ENCODE results near the gene WAC. TPM values are rescaled to one million over a fixed set of nuclear protein-coding genes. Genes with fewer than 3 reads are reported as not detected.
"Not testable (repeated sequence)": the region's sequence is repeated elsewhere in the genome, so short reads cannot be mapped to it uniquely, and the experiment has no call there.

The WAC gene
- total and polyA plus RNA-seq, 12 donors = 23.6 to 143 (median 104) TPM

- no peaks in the 10 kb centered on the region for H3K4me1 ChIP-seq (replicated peaks in 1 of 2)
- TF ChIP-seq CTCF (IDR thresholded peaks at IDR 0.05) = no peak
- no peak for TF ChIP-seq POLR2A (IDR thresholded peaks at IDR 0.05)
- no peaks in the 10 kb centered on the region for H3K9me3 ChIP-seq (replicated peaks in 1 of 3)
- H3K4me3 ChIP-seq = no peak overlapping the region
- no peak for DNase-seq
- no peaks in the 10 kb centered on the region for H3K27me3 ChIP-seq
- WGBS, 4 donors = 42 to 64% (median 64%) methylated on average over 2 of the region's 2 CpGs; no CpG with 5 or more reads in 1 of the 4 donors
- intact Hi-C loops (cut with DNase I) = no loop called here
- no peak overlapping the region for H3K27ac ChIP-seq
- no peaks in the 10 kb centered on the region for H3K36me3 ChIP-seq (replicated peaks in 1 of 2)
Measured at GRCh38 chr10:28640551-28640950, 107.6 kb downstream of the WAC start.

GRCh38 chr10:28644647-28645046, 111.7 kb downstream of the WAC start:
- 67 to 76% (median 74%) methylated on average over 5 of the region's 5 CpGs for WGBS, 4 donors
- no peak overlapping the region for H3K4me3 ChIP-seq
- no peaks in the 10 kb centered on the region for H3K9me3 ChIP-seq (replicated peaks in 1 of 3)
- H3K27me3 ChIP-seq = peaks cover 5% of the 10 kb centered on the region
- DNase-seq = no peak
- no peak overlapping the region for H3K27ac ChIP-seq
- no peaks in the 10 kb centered on the region for H3K4me1 ChIP-seq (replicated peaks in 1 of 2)
- TF ChIP-seq CTCF (IDR thresholded peaks at IDR 0.05) (no peak), POLR2A (IDR thresholded peaks at IDR 0.05) (no peak)
- intact Hi-C loops (cut with DNase I) = no loop called here
- H3K36me3 ChIP-seq (replicated peaks in 1 of 2) = no peaks in the 10 kb centered on the region

GRCh38 chr10:28652106-28652505, 119.2 kb downstream of the WAC start:
- no peak for DNase-seq
- WGBS, 4 donors = 50 to 96% (median 94%) methylated on average over 2 of the region's 2 CpGs

GRCh38 chr10:28652703-28653102, 119.8 kb downstream of the WAC start:
- Histone ChIP-seq H3K4me3 (no peak overlapping the region), H3K36me3 (replicated peaks in 1 of 2) (no peaks in the 10 kb centered on the region), H3K4me1 (replicated peaks in 1 of 2) (no peaks in the 10 kb centered on the region), H3K27me3 (peaks cover 5% of the 10 kb centered on the region), H3K9me3 (replicated peaks in 1 of 3) (no peaks in the 10 kb centered on the region), H3K27ac (no peak overlapping the region)
- no peak for DNase-seq
- 93 to 98% (median 95%) methylated on average over 5 of the region's 5 CpGs for WGBS, 4 donors
- no peak for TF ChIP-seq CTCF (IDR thresholded peaks at IDR 0.05)
- TF ChIP-seq POLR2A (IDR thresholded peaks at IDR 0.05) = no peak
- intact Hi-C loops (cut with DNase I) = loop anchor here in 1 of 2 donors (5.0 kb wide), 1 partner anchor 665 kb away; no protein-coding TSS in a partner anchor

More at GRCh38 chr10:28652106-28652505, 119.2 kb downstream of the WAC start:
- H3K4me3 ChIP-seq = no peak overlapping the region
- H3K9me3 ChIP-seq (replicated peaks in 1 of 3) = no peaks in the 10 kb centered on the region
- intact Hi-C loops (cut with DNase I) = loop anchor here in 1 of 2 donors (5.0 kb wide), 1 partner anchor 665 kb away; no protein-coding TSS in a partner anchor
- no peak for TF ChIP-seq CTCF (IDR thresholded peaks at IDR 0.05)
- TF ChIP-seq POLR2A (IDR thresholded peaks at IDR 0.05) = no peak
- peaks cover 5% of the 10 kb centered on the region for H3K27me3 ChIP-seq
- H3K4me1 ChIP-seq (replicated peaks in 1 of 2) = no peaks in the 10 kb centered on the region
- no peaks in the 10 kb centered on the region for H3K36me3 ChIP-seq (replicated peaks in 1 of 2)
- H3K27ac ChIP-seq = no peak overlapping the region

- 53 to 70% (median 68%) methylated on average over 7 of the region's 7 CpGs for WGBS, 4 donors
- intact Hi-C loops (cut with DNase I); H3K27ac ChIP-seq: not testable (repeated sequence)
Measured at GRCh38 chr10:28658824-28659223, 125.9 kb downstream of the WAC start.

More at GRCh38 chr10:28658824-28659223, 125.9 kb downstream of the WAC start:
- not testable (repeated sequence) for H3K36me3 ChIP-seq (replicated peaks in 1 of 2); H3K27me3 ChIP-seq; H3K4me1 ChIP-seq (replicated peaks in 1 of 2); H3K9me3 ChIP-seq (replicated peaks in 1 of 3); DNase-seq; H3K4me3 ChIP-seq
